Measurements from ENCODE around the gene KCNIP4.

The KCNIP4 gene

DNA sequence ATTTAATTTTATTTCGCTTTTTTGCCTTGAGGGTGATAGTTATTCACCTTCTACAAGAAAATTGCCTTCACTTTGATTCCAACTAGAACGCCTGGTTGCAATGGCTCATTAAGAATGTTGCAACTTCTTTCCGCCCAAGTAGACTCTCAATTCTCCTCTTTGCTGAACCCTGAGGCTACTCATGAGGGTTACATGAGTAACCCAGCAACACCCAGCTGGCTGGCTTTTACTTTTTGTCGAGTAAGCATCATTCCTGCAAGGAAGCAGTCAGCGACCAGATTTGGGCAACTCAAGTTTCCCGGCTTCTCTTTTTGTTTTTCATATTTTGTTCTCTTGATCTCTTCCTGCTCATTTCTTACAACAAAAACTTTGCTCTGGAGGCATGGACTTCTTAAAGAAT lies 752.9 kb downstream of the KCNIP4 start:
- Mint-ChIP-seq H3K4me1 (no peaks in the 10 kb centered on the region), H3K36me3 (no peaks in the 10 kb centered on the region), H3K9me3 (no peaks in the 10 kb centered on the region), H3K27me3 (no peaks in the 10 kb centered on the region), H3K27ac (no peak overlapping the region), H3K4me3 (no peak overlapping the region)
- CTCF ChIA-PET, result no interaction called here
- no peak for DNase-seq

GRCh38 chr4:21192367-21192766 lies 756.2 kb downstream of the KCNIP4 start:
- no peak for DNase-seq
- Mint-ChIP-seq H3K27ac (no peak overlapping the region), H3K4me1 (no peaks in the 10 kb centered on the region), H3K9me3 (no peaks in the 10 kb centered on the region), H3K27me3 (no peaks in the 10 kb centered on the region), H3K36me3 (no peaks in the 10 kb centered on the region), H3K4me3 (no peak overlapping the region)
- CTCF ChIA-PET, result no interaction called here

- Mint-ChIP-seq H3K36me3 (no peaks in the 10 kb centered on the region), H3K27me3 (no peaks in the 10 kb centered on the region), H3K27ac (no peak overlapping the region), H3K4me1 (no peaks in the 10 kb centered on the region), H3K9me3 (no peaks in the 10 kb centered on the region), H3K4me3 (no peak overlapping the region)
- no peak for DNase-seq
- CTCF ChIA-PET, result no interaction called here
Observed at GRCh38 chr4:21191317-21191716, 757.3 kb downstream of the KCNIP4 start.

DNA sequence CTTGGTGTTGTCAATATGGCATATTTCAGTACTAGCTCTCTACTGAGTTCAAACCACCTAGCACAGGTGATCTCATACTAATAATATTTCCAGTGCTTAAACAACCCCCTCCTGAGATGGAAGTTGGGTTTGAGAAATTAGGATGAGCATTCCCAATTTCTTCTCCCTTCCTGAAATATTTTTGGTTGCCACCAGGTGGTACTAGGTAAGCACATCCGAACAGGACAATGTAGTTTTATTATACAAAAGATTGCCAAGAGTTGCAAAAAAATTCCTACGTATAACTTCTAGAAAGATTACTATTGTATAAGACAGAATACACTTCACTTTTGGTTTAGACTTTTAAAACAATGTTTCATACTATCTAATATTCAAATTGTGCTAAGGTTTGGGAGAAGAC lies 763.8 kb downstream of the KCNIP4 start:
- DNase-seq, result no peak
- no peak overlapping the region for H3K27ac Mint-ChIP-seq
- H3K4me1 Mint-ChIP-seq, result no peaks in the 10 kb centered on the region
- CTCF ChIA-PET, result no interaction called here
- no peak overlapping the region for H3K4me3 Mint-ChIP-seq
- H3K27me3 Mint-ChIP-seq, result no peaks in the 10 kb centered on the region
- H3K9me3 Mint-ChIP-seq, result peaks cover 3% of the 10 kb centered on the region
- no peaks in the 10 kb centered on the region for H3K36me3 Mint-ChIP-seq

DNA sequence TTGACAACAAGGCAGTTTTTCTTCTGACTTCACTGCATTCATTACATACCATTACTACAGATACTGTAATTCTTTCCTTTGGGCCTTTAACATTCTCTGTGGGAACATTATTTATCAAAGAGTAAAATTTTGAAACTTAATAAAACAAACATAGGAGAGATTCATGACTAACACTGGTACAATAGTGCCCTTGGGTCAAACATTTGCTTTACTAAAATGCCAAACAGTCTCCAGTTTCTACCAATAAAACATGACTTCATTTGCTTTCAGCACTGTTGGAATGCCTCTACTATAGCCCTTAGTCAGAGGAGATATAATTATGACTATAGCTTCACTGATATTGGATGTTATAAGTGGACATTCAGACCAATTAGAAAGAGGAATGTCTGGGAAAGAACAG lies 766.9 kb downstream of the KCNIP4 start:
- DNase-seq, result no peak
- Mint-ChIP-seq H3K4me3 (no peak overlapping the region), H3K27ac (no peak overlapping the region), H3K4me1 (no peaks in the 10 kb centered on the region), H3K27me3 (no peaks in the 10 kb centered on the region), H3K36me3 (no peaks in the 10 kb centered on the region), H3K9me3 (peaks cover 3% of the 10 kb centered on the region)
- CTCF ChIA-PET, result no interaction called here

DNA sequence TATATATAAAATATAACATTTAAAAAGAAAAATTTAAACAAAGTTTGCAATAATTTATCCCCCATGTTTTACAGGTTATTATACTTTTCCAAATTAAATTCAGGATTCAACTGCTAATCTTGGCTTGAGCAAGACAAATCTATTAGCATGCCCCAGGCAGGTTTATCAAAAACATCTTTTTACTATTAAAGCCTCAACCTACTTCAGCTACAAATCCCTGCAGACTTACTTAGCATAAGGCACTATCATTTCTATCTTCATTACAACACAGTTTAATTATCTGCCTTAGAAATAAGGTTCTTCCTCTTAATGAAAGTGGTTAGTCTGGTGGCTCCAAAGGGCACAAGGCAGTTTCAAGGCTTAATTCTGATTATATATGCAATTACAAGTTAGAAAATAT lies 770.7 kb downstream of the KCNIP4 start:
- H3K4me1 Mint-ChIP-seq, result no peaks in the 10 kb centered on the region
- peaks cover 8% of the 10 kb centered on the region for H3K9me3 Mint-ChIP-seq
- H3K36me3 Mint-ChIP-seq, result no peaks in the 10 kb centered on the region

GRCh38 chr4:21177092-21177491 lies 771.5 kb downstream of the KCNIP4 start:
- Mint-ChIP-seq H3K27ac (no peak overlapping the region), H3K27me3 (no peaks in the 10 kb centered on the region), H3K36me3 (no peaks in the 10 kb centered on the region), H3K4me1 (no peaks in the 10 kb centered on the region), H3K4me3 (no peak overlapping the region), H3K9me3 (peaks cover 7% of the 10 kb centered on the region)
- CTCF ChIA-PET, result no interaction called here
- no peak for DNase-seq

More for the DNA sequence above, 770.7 kb downstream of the KCNIP4 start:
- no peak overlapping the region for H3K27ac Mint-ChIP-seq
- no peak overlapping the region for H3K4me3 Mint-ChIP-seq
- CTCF ChIA-PET, result no interaction called here
- DNase-seq, result no peak
- H3K27me3 Mint-ChIP-seq, result no peaks in the 10 kb centered on the region

DNA sequence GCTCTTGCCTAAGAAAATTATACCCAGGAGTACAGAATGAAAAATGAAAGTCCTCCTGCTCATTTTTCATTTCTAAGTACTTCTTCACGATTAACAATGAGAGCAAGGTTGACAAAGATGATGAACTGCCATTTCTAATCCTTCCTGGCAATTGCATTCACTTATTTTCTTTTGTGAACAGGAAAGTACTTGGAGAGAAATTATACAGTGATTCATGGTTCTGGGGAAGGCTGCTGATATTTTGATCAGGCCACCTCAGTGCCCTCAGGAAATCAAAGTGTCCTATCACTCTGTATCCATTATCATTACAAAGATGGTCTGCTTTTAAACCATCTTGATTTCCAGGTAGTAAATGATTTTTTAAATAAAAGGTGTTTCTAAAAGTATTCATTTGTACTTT lies 780.9 kb downstream of the KCNIP4 start:
- Mint-ChIP-seq H3K4me3 (no peak overlapping the region), H3K27ac (no peak overlapping the region), H3K27me3 (no peaks in the 10 kb centered on the region), H3K36me3 (no peaks in the 10 kb centered on the region), H3K9me3 (no peaks in the 10 kb centered on the region), H3K4me1 (no peaks in the 10 kb centered on the region)
- CTCF ChIA-PET, result no interaction called here
- no peak for DNase-seq

DNA sequence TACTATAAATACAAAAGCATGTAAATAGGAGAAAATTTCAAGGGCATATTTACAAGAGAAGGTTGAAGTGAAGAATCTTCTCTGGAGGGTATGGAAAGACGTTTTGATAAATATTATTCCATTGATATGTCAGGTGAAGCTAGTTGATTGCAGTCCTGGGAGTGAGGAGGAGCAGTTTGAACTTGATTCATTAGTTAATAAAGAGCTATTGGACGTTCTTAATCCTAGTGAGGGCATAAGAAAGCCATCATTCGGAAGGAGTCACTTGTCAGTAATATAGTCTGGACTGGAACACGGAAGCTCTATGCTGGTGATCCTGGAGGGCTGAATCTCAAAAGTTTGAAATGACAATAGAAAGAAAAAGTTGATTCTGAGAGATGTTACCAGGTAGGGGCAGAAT lies 793.2 kb downstream of the KCNIP4 start:
- Mint-ChIP-seq H3K4me3 (no peak overlapping the region), H3K27ac (no peak overlapping the region), H3K27me3 (no peaks in the 10 kb centered on the region), H3K36me3 (no peaks in the 10 kb centered on the region), H3K9me3 (peaks cover 3% of the 10 kb centered on the region), H3K4me1 (no peaks in the 10 kb centered on the region)
- CTCF ChIA-PET, result no interaction called here
- DNase-seq, result no peak

DNA sequence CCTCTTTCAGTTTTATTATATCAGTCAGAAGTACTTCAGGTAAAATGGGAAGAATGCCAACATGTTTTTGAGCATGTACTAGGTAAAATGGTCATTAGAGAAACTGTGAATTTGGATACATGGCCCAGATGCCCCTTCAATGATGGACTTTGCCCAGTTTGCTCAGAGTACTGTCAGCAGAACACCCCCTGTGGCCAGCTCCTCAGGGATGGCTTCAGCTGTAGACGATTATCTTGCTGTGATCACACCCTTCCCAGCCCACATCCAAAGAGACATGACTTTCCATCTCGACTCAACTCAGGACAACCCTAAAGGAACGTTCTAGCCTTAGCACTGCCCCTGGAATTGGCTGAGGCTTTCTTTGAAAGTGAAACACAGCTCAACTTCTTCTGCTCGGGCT lies 809.2 kb downstream of the KCNIP4 start:
- no peak overlapping the region for H3K27ac Mint-ChIP-seq
- no peak for DNase-seq
- CTCF ChIA-PET, result no interaction called here
- no peaks in the 10 kb centered on the region for H3K27me3 Mint-ChIP-seq
- H3K9me3 Mint-ChIP-seq, result no peaks in the 10 kb centered on the region
- H3K4me1 Mint-ChIP-seq, result no peaks in the 10 kb centered on the region
- H3K36me3 Mint-ChIP-seq, result no peaks in the 10 kb centered on the region
- H3K4me3 Mint-ChIP-seq, result no peak overlapping the region

- Mint-ChIP-seq H3K4me3 (no peak overlapping the region), H3K36me3 (no peaks in the 10 kb centered on the region), H3K4me1 (no peaks in the 10 kb centered on the region), H3K27ac (no peak overlapping the region), H3K9me3 (peaks cover 3% of the 10 kb centered on the region), H3K27me3 (no peaks in the 10 kb centered on the region)
- no peak for DNase-seq
- CTCF ChIA-PET, result interaction anchor here (2.0 kb wide), 1 partner anchor 362 kb away, joined by 8 read pairs; no protein-coding TSS in a partner anchor
Observed at GRCh38 chr4:21136051-21136630, 812.4 kb downstream of the KCNIP4 start.

GRCh38 chr4:21134994-21135393 lies 813.6 kb downstream of the KCNIP4 start:
- CTCF ChIA-PET, result interaction anchor here (2.0 kb wide), 1 partner anchor 361 kb away, joined by 8 read pairs; no protein-coding TSS in a partner anchor
- Mint-ChIP-seq H3K4me1 (no peaks in the 10 kb centered on the region), H3K4me3 (no peak overlapping the region), H3K9me3 (peaks cover 3% of the 10 kb centered on the region), H3K36me3 (no peaks in the 10 kb centered on the region), H3K27me3 (no peaks in the 10 kb centered on the region), H3K27ac (no peak overlapping the region)
- no peak for DNase-seq

DNA sequence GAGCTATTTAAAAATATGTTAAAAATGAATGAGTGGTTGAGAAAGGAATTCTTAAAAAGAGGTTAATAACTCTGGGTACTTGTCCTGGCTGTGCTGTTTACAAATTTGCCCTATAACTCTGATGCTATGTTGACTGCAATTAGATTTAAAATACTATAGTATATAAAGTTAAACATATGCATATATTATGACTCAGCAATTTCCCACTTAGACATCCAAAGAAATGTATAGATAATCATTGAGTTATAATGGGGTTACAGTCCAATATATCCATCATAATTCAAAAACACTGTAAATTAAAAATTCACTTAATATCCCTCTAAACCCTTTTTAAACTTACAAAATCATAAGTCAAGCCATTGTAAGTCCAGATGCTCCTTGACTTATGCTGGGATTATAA lies 818.0 kb downstream of the KCNIP4 start:
- H3K36me3 Mint-ChIP-seq, result no peaks in the 10 kb centered on the region
- no peaks in the 10 kb centered on the region for H3K4me1 Mint-ChIP-seq
- no peak overlapping the region for H3K4me3 Mint-ChIP-seq
- peaks cover 4% of the 10 kb centered on the region for H3K9me3 Mint-ChIP-seq
- CTCF ChIA-PET, result no interaction called here
- no peak for DNase-seq
- no peaks in the 10 kb centered on the region for H3K27me3 Mint-ChIP-seq
- no peak overlapping the region for H3K27ac Mint-ChIP-seq

GRCh38 chr4:21126014-21126512 lies 822.5 kb downstream of the KCNIP4 start:
- DNase-seq, result no peak
- Mint-ChIP-seq H3K27me3 (no peaks in the 10 kb centered on the region), H3K4me3 (no peak overlapping the region), H3K36me3 (no peaks in the 10 kb centered on the region), H3K9me3 (peaks cover 4% of the 10 kb centered on the region), H3K4me1 (no peaks in the 10 kb centered on the region), H3K27ac (no peak overlapping the region)
- CTCF ChIA-PET, result no interaction called here

- no peak for DNase-seq
- no peak overlapping the region for H3K27ac Mint-ChIP-seq
- no peaks in the 10 kb centered on the region for H3K27me3 Mint-ChIP-seq
- no peaks in the 10 kb centered on the region for H3K36me3 Mint-ChIP-seq
- CTCF ChIA-PET, result no interaction called here
- H3K9me3 Mint-ChIP-seq, result peaks cover 9% of the 10 kb centered on the region
- H3K4me1 Mint-ChIP-seq, result no peaks in the 10 kb centered on the region
- H3K4me3 Mint-ChIP-seq, result no peak overlapping the region
Observed at GRCh38 chr4:21118301-21118700, 830.3 kb downstream of the KCNIP4 start.
